DOHH2 (cell line): ENCODE measurements around the gene SP8.
A peak's percentile ranks its signal among the peaks of the same experiment; 100 is the strongest.

Experiments
- H3F3A ChIP-seq: fragments of 200-600 bp; sonication (generic), shearing (Covaris generic); 2 replicates; pipeline ENCODE4 v1.6.0; 2016; ENCODE audit warnings: antibody characterized with exemption, mild to moderate bottlenecking; ENCODE audit not compliant: control insufficient read depth, insufficient read depth
- H3K27ac ChIP-seq: fragments of 200-600 bp; sonication (generic); 2 replicates; pipeline ENCODE4 v1.5.1; 2014; ENCODE audit warnings: low read depth, mild to moderate bottlenecking, low read length, moderate library complexity
- H3K27me3 ChIP-seq: fragments of 200-600 bp; sonication (generic); 2 replicates; pipeline ENCODE4 v1.6.1; 2014; ENCODE audit warnings: mild to moderate bottlenecking, low read length, mixed read lengths; ENCODE audit not compliant: control insufficient read depth
- H3K36me3 ChIP-seq: fragments of 200-600 bp; sonication (generic); 2 replicates; pipeline ENCODE4 v1.6.1; 2014; ENCODE audit warnings: mild to moderate bottlenecking, low read length, moderate library complexity, mixed read lengths; ENCODE audit not compliant: control insufficient read depth
- H3K4me1 ChIP-seq: fragments of 200-600 bp; sonication (generic); 2 replicates; pipeline ENCODE4 v1.6.1; 2014; ENCODE audit warnings: mild to moderate bottlenecking, low read length, mixed read lengths; ENCODE audit not compliant: control insufficient read depth
- H3K4me2 ChIP-seq: fragments of 200-600 bp; sonication (generic); 2 replicates; pipeline ENCODE4 v1.6.0; 2014; ENCODE audit warnings: mild to moderate bottlenecking, low read length, moderate library complexity
- H3K4me3 ChIP-seq: fragments of 200-600 bp; sonication (generic); 2 replicates; pipeline ENCODE4 v1.5.1; 2014; ENCODE audit warnings: mild to moderate bottlenecking, low read length, mixed read lengths
- H3K79me2 ChIP-seq: fragments of 200-600 bp; sonication (generic); 2 replicates; pipeline ENCODE4 v1.6.1; 2014; ENCODE audit warnings: mild to moderate bottlenecking, low read length, mixed read lengths; ENCODE audit not compliant: control insufficient read depth
- H3K9me2 ChIP-seq: fragments of 200-600 bp; sonication (generic); replicated peaks from 2 replicates; pipeline ENCODE4 v1.6.1; 2014; ENCODE audit warnings: mild to moderate bottlenecking, low read length, mixed read lengths; ENCODE audit not compliant: control insufficient read depth
- H3K9me3 ChIP-seq: fragments of 200-600 bp; sonication (generic); 2 replicates; pipeline ENCODE4 v1.6.1; 2014; ENCODE audit warnings: antibody characterized with exemption, low read length, mixed read lengths; ENCODE audit not compliant: control insufficient read depth, insufficient read depth
- H4K20me1 ChIP-seq: fragments of 200-600 bp; sonication (generic); 2 replicates; pipeline ENCODE4 v1.6.0; 2014; ENCODE audit warnings: low read depth, mild to moderate bottlenecking, antibody characterized with exemption, low read length, moderate library complexity; ENCODE audit not compliant: control insufficient read depth, insufficient read depth
- EZH2phosphoT487 ChIP-seq: fragments of 200-600 bp; sonication (generic); IDR thresholded peaks from 2 replicates; pipeline ENCODE4 v1.6.1; 2017; ENCODE audit warnings: borderline replicate concordance, mild to moderate bottlenecking, antibody characterized with exemption, low read length, moderate library complexity, mixed read lengths
- TF ChIP-seq, protein P1 (sequence below): fragments of 200-600 bp; sonication (generic); IDR thresholded peaks from one replicate; pipeline ENCODE4 v1.5.1; 2014; ENCODE audit warnings: antibody characterized with exemption, mild to moderate bottlenecking, low read depth, low read length; ENCODE audit not compliant: poor library complexity, severe bottlenecking

The SP8 gene

DNA sequence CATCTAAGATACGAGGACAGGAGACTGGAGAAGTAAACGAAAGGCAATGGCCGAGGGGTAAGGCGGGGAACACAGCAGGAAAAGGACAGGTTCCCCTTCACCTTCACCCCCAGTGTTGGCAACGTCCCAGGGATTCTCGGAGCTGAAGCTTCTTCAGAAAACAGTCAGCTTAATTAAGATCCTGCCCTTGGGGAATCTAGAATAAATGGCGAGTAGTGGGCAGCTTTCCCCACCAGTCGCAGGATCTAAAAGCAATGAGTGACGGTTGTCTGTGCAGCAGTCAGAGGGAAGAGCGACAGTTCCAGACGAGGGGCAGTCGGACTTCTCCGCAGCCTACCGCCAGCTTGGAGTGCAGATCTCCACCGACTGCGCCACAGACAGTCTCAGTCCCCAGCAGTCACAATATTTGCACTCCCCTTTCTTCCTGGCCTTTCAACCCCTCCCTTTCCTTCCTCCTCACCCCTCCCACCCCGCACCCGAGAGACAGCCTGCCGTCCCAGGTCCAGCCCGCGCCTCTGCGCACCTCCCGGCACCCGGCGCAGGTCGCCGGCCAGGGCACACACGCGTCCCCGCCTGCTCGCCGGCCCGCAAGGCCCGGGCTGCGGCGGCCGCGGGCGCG is 10.9 kb upstream of the SP8 start:
- H3K9me2 ChIP-seq: no peaks in the 10 kb centered on the region
- no peaks in the 10 kb centered on the region for H3K9me3 ChIP-seq
- H3K79me2 ChIP-seq: no peaks in the 10 kb centered on the region
- peaks cover 11% of the 10 kb centered on the region for H3K4me1 ChIP-seq
- no peaks in the 10 kb centered on the region for H4K20me1 ChIP-seq
- no peaks in the 10 kb centered on the region for H3K36me3 ChIP-seq
- peak overlapping the region; percentile 74 for H3K4me3 ChIP-seq
- H3F3A ChIP-seq: no peaks in the 10 kb centered on the region
- H3K27me3 ChIP-seq: peaks cover 41% of the 10 kb centered on the region
- H3K27ac ChIP-seq: no peak overlapping the region
- no peak for TF ChIP-seq EZH2phosphoT487
- TF ChIP-seq, protein P1, sequence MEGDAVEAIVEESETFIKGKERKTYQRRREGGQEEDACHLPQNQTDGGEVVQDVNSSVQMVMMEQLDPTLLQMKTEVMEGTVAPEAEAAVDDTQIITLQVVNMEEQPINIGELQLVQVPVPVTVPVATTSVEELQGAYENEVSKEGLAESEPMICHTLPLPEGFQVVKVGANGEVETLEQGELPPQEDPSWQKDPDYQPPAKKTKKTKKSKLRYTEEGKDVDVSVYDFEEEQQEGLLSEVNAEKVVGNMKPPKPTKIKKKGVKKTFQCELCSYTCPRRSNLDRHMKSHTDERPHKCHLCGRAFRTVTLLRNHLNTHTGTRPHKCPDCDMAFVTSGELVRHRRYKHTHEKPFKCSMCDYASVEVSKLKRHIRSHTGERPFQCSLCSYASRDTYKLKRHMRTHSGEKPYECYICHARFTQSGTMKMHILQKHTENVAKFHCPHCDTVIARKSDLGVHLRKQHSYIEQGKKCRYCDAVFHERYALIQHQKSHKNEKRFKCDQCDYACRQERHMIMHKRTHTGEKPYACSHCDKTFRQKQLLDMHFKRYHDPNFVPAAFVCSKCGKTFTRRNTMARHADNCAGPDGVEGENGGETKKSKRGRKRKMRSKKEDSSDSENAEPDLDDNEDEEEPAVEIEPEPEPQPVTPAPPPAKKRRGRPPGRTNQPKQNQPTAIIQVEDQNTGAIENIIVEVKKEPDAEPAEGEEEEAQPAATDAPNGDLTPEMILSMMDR: no peak
- peak overlapping the region; percentile 74 for H3K4me2 ChIP-seq

GRCh38 chr7:20797042-20797461 is 10.4 kb upstream of the SP8 start:
- peak overlapping the region; percentile 74 for H3K4me3 ChIP-seq
- H3K4me1 ChIP-seq: peaks cover 11% of the 10 kb centered on the region
- no peaks in the 10 kb centered on the region for H3K36me3 ChIP-seq
- peaks cover 41% of the 10 kb centered on the region for H3K27me3 ChIP-seq
- TF ChIP-seq, protein P1: no peak
- no peak for TF ChIP-seq EZH2phosphoT487
- no peaks in the 10 kb centered on the region for H3F3A ChIP-seq
- no peaks in the 10 kb centered on the region for H3K9me3 ChIP-seq
- H3K9me2 ChIP-seq: no peaks in the 10 kb centered on the region
- no peaks in the 10 kb centered on the region for H3K79me2 ChIP-seq
- no peak overlapping the region for H3K27ac ChIP-seq
- peak overlapping the region; percentile 74 for H3K4me2 ChIP-seq
- no peaks in the 10 kb centered on the region for H4K20me1 ChIP-seq

DNA sequence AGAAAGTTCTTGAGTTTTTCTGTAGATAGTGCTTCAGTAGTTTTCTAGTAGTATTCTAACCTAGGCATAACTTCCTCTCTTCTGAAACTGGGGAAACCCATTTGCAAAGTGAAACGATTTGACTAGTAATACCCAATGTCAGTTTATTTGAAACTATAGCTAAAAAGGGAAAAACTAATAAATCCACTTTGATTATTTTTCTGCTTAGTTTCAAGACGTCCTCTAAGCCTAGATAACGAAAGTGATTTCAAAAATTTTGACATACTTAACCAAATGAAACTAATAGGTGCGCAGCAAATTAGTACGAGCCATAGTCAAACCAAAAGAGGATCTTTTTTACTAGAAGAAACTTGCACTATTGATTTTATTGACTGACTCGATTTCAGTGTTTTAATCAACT is 9.8 kb upstream of the SP8 start:
- H3K27me3 ChIP-seq: peaks cover 41% of the 10 kb centered on the region
- H3K27ac ChIP-seq: no peak overlapping the region
- no peaks in the 10 kb centered on the region for H3K36me3 ChIP-seq
- TF ChIP-seq, protein P1: no peak
- TF ChIP-seq EZH2phosphoT487: no peak
- no peaks in the 10 kb centered on the region for H3K9me2 ChIP-seq
- peaks cover 11% of the 10 kb centered on the region for H3K4me1 ChIP-seq
- H3K79me2 ChIP-seq: no peaks in the 10 kb centered on the region
- no peaks in the 10 kb centered on the region for H4K20me1 ChIP-seq
- no peaks in the 10 kb centered on the region for H3K9me3 ChIP-seq
- H3K4me3 ChIP-seq: no peak overlapping the region
- no peaks in the 10 kb centered on the region for H3F3A ChIP-seq
- H3K4me2 ChIP-seq: no peak overlapping the region

DNA sequence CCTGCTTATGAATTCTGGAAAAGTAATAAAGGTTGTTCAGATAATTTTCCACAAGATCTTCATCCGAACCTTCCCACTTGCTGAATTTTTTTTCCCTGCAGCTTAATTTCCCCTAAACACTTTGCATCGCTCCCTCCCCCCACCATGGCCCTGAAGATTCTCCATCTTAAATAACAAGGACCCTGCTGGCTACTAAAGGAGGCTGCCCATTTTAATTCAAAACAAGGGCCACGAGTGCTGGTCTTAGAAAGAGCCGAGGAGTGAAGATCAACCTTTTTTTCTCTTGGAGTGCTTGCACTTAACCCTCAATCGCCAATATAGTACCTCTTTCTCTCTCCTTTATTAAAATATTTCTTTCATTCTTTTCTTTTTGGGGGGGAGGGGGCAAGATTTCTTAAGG is 9.2 kb upstream of the SP8 start:
- Histone ChIP-seq H3K9me2 (no peaks in the 10 kb centered on the region), H3K4me1 (peaks cover 11% of the 10 kb centered on the region), H4K20me1 (no peaks in the 10 kb centered on the region), H3K36me3 (no peaks in the 10 kb centered on the region), H3K27me3 (peaks cover 40% of the 10 kb centered on the region), H3K79me2 (no peaks in the 10 kb centered on the region), H3K4me2 (no peak overlapping the region), H3F3A (no peaks in the 10 kb centered on the region), H3K9me3 (no peaks in the 10 kb centered on the region), H3K27ac (no peak overlapping the region), H3K4me3 (no peak overlapping the region)
- no peak for TF ChIP-seq EZH2phosphoT487
- TF ChIP-seq, protein P1: no peak
